NCI-H2227 (cell line): ENCODE measurements around the gene PALM.
A peak's percentile ranks its signal among the peaks of the same experiment; 100 is the strongest.
"Not testable (repeated sequence)": the region's sequence is repeated elsewhere in the genome, so short reads cannot be mapped to it uniquely, and the experiment has no call there.

Source experiments
- DNase-seq: peaks from one replicate; lab custom pipeline; 2025; ENCODE audit not compliant: unreplicated experiment; lab: John Stamatoyannopoulos, UW

The PALM gene

DNA sequence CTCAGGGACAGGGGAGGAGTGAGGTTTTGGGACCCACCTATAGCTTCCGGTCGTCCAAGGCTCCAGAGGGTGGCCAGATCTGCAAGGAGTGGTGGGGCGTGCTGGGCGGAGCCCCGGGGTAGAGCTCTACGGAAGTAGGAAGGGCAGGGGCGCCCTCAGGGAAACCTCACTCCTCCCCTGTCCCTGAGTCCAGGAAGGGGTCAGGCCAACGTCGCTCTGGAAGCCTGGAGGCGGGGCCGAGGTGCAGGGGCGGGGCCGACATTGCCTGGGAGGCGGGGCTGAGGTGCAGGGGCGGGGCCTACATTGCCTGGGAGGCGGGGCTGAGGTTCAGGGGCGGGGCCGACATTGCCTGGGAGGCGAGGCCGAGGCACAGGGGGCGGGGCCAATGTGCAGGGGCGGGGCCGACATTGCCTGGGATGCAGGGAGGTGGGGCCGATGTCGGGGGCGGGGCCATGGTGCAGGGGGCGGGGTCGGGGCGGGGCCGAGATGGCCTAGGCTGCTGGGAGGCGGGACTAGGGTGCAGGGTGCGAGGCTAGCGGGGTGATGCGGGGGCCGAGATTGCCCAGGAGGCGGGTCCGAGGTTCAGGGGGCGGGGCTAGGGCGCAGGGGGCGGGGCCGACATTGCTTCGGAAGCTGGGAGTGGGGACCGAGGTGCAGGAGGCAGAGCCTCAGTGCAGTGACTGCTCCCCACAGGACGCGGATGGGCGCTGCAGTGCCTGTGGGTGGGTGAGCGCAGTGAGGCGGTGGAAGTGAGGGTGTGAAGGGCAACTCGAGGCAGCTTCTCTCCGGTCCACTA is 4.9 kb upstream of the PALM start:
- peak; percentile 29 for DNase-seq

DNA sequence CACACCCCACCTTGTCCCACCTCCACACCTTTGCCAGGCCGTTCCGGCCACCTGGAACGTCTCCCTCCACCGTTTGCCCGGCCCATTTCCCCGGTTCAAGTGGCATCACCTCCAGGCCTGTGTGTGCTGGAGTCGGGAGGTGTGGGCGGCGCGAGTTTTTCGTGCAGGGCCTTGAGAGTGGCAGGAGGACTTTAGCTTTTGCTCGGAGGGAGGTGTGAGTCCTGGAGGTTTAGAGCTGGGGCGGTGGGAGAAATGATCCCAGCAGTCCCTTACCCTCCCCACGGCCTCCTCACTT is 4.3 kb upstream of the PALM start:
- no peak for DNase-seq

DNA sequence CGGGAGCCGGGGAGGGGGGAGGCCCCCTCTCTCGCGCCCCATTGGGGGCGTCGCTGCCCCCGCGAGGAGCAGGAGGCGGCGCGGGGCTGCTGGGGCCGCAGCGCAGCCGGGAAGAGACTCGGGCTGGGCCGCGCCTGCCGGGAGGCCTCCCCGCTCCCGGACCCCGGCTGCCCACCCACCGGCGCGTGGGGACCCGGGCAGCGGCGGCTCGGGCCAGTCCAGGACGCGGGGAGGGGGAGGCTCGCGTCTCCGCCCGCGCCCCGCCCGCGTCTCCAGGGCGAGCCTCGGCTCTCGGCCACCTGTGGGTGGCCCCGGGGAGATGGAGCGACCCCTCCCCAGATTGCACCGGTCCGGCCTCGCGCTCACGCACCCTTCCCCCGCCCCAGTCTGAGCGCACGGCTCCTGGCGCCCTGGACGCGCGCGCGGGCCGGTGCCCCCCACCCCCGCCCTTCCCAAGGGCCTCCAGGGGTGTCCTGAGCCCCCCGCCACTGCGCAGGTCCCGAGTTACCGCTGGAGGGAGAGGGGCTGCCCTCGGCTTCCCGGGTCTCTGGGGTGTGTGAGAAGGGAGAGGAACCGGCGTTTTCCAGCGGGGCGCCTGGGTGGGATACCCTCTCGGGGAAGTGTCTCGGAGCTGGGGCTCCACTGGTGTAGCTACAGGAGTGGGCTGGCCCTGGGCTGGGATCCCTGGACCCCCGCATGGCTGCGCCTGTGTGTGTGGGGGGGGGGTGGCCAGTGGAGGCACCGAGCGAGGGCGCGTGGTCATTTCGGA is 645 bp downstream of the PALM start:
- DNase-seq = no peak

DNA sequence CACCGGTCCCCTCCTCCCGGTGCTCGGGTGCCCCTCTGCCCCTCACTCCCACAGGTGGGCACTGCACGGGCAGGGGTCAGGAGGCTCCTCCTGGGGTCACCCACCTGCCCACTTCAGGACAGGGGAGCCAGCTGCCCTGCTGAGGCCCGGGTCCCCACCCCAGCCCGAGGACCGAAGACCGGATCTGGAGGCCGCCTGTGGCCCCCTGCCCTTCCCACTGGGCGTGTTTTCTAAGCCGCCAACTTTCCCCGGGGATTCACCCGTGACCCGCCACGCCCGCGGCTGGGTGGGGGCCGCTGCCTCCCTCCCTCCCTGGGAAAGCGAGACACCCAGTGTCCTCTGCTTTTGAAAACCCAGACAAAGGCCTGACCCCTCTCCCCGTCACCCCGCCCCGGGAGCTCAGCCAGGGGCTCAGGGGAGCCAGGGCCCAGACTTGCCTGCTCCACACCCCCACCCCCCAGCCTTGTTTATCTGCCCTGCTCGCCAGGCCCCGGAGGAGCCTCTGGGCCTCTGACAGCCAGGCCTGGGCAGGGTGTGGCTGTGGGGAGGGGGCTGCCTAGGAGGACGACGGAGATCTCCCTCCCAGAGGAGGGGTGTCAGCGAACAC is 1.3 kb downstream of the PALM start:
- DNase-seq = no peak

DNA sequence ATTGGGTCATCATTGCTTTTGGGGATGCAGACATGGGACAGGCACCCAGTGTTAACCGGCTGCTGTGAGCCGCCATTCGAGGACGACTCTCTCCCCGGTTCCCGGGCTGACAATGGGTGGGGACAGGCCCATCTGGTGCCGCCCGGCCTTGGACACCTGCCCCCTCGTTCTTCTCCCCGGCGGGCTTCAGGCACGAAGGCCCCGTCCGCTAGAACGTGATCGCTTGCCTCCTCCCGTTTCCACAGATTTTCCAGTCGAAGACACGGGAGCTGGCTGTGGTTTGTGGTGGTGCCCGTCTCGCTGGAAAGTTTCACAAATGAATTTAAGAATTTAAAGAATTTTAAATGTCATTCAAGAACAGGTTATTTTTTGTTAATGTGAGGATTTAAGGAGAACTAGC is 2.0 kb downstream of the PALM start:
- DNase-seq = no peak

DNA sequence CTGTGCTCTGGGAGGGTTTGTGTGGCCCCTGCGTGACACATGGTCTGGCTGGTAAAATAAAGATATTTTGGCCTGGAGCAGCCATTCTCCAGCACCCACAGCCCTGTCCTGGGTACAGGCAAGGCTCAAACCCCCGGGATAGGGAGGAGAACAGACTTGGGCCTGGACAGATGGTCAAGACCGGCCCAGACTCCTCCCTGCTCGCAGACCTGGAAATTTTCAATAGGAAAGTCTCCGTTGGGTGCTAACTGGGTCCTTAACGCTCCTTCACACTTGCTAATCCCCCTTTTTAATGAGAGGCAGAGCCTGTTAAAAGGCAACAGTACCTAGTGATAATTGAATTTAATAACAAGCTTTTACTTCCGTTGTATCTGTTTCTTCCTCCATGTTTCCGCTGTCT is 2.5 kb downstream of the PALM start:
- DNase-seq = no peak

DNA sequence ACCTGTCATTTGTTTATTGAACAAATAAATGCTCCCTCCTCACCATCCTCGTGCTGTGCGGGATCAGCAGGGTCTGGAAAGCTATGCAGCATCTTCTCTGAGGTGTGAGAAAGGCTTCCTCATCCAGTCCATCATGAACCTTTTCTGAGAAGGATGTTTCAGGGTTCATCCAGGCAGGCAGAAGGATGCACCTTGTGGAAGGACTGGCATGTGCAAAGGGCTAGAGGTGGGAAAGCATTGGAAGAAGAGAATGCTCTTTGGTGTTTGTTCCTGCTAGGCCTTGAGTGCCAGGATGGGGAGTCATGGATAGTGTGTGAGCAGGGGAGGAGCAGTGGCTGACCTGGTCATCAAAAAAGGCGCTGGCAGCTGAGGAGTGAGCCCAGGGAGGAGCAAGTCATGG is 6.6 kb downstream of the PALM start:
- DNase-seq = no peak

DNA sequence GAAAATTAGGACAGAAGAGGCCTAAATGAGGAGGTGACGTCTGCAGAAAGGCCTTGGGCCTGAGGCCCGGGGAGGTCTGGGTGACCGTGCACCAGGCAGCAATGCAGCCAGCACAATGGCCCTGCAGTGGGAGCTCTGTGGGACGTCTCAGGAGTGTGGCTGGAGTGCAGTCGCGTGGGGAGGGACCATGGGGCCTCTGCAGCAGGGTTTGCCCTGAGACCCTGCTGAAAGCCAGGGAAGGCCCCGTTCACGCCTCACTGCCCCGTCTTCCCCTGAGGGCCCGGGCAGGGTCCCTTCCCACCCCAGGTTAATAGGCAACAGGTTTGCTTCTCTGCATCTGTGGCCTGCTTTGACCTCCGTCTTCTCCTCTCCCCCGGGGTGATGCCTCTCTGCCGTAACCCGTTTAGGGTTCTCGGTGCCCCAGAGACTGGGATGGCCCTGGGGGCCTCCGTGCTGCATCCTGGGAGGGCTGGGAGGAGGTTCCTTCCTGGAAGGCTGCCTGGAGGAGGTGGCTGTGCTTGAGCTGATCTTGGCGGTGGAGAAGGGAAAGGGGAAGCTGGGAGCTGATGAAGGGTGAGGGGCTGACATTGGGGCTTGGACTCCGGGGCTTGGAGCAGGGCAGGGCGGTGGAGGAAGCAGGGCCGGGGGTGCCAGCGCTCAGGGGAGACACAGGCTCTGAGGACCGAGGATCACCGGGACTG is 9.7 kb downstream of the PALM start:
- DNase-seq = no peak

DNA sequence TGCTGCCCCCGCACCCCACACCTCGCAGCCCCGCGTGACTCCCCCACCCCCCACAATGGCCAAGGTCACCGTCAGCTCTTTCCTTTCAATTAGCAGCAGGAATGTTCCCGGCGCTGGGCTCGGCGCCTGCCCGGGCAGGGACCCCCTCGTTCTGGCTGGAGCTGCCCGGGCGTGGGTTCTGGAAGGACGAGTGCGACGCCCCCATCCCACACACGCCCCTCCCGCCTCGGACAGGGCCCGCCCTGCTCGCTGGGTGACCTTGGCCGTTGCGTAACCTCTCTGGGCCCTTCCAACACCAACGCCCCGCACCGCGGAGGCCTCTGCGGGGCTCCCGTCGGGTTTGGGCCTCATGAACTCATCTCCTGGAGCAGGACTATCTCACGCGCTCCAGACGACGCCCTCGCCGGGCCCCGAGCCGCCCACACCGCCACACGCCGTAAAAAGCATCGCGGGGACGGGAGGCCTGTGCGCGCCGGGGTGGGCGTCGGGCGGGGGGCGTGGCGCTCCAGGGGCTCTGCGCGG is 10.3 kb downstream of the PALM start:
- no peak for DNase-seq

DNA sequence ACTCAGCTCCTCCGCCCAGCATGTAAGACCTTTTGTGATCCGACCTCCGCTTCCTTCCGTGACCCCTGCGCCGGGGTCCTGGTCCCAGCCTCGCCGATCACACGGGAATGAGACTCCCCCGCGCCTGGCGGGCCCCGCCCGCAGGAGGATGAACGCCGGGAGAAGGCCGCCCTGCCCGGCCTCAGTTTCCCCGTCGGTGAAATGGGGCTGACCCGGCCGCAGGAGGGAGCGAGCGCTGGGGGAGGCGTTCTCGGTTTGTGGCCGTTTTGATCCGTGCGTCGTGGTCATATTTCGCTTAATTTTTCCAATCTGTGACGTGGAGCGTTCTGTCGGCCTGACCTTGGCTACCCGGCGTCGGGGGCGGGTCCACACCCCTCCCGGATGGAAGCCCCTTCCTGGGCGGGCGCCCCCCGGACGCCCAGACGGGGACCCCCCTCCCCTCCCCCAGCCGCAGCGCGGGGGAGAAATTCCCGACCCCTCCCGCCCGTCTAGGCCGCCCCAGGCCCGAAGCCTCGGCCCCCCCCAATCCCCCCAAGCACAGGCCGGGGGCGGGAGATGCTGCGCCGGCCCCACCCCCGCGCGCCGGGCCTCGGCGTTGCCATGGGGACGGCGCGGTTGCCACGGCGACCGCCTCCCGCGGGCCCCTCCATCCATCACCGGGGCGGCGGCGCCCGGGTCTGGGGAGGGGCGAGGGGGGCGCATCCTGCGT is 11.1 kb downstream of the PALM start:
- peak; percentile 86 for DNase-seq

DNA sequence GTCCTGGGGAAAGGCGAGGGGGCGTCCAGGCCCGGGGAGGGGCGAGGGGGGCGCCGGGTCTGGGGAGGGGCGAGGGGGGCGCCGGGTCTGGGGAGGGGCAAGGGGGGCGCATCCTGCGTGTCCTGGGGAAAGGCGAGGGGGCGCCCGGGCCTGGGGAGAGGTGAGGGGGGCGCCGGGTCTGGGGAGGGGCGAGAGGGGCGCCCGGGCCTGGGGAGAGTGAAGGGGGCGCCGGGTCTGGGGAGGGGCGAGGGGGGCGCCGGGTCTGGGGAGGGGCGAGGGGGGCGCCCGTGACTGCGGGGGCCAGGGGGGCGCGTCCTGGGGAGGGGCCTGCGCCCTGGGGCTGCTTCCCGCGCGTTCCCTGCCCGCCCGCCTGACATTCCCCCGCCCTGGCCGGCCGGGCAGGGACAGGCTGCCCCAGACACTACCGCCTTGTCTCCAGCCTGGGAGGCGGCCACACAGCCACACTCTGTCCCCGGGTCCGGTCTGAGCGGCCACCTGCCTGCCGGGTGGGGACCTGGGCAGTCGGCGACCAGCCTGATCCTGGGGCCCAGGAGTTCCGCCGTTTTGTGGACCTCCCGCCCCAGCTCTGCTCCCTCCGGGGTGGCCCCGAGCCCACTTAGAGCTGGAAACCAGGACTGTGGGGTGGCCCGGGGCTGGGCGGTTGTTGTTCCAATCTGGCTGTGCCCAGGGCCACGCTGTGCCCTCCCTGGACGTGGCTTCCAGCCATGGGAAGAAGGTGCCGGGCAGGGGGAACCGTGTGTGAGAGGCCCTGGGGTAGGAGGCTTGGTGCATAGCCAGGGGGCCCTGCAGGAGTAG is 11.8 kb downstream of the PALM start:
- peak; percentile 49 for DNase-seq

DNA sequence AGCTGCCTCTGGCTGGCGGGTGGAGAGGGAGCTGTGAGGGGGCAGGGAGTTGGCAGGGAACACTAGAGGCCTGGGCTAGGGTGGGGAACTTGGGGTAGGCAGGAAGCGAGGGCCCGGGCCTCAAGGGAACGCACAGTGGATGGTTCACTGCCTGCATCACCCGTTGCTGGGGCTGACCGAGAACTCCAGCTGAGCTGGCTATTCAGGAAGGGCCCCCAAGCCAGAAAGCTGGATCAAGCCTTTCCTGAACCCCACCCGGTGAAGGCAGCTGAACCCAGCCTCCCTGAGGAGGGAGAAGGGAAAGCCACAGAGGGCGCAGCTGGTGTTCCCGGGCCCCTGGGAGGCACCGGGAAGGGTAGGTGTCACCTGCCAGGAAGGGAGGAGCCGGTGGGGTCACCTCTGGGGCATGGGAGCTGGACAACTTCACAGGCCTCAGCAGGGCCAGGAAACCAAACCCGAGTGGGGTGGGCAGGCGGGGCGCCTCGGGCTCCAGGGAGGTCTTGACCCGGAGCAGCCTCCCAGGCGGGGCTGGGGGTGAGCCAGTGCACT is 13.9 kb downstream of the PALM start:
- no peak for DNase-seq

DNA sequence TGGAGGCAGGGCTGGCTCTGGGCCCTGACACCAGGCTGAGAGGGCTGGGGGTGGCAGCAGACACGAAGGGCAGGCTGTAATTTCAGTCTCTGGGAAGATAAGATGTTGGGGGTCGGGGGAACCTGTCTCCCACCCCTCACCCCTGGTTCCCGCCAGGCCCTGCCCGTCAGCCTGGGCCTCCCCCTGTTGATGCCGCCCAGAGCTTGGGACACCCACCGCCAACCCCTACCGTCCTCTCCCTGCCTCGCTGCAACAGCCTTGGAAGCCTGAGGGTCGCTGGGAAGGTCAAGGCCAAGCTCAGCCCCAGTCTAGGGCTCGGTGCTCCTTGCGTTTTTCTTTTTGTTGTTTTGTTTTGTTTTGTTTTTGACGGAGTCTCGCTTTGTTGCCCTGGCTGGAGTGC is 14.5 kb downstream of the PALM start:
- DNase-seq = no peak

DNA sequence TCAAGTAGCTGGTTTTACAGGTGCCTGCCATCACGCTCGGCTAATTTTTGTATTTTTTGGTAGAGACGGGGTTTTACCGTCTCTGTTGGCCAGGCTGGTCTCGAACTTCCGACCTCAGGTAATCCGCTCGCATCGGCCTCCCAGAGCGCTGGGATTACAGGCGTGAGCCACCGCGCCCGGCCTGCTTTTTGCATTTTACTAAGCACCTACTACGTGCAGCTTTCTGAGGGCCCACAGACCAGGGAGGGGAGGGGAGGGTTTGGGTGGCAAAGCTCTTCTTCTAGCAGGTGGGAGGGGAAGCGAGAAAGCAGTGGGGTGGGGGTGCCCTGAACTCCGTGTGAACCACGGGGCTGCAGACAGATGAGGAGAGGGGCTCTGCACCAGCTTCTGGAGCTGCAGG is 15.0 kb downstream of the PALM start:
- no peak for DNase-seq

DNA sequence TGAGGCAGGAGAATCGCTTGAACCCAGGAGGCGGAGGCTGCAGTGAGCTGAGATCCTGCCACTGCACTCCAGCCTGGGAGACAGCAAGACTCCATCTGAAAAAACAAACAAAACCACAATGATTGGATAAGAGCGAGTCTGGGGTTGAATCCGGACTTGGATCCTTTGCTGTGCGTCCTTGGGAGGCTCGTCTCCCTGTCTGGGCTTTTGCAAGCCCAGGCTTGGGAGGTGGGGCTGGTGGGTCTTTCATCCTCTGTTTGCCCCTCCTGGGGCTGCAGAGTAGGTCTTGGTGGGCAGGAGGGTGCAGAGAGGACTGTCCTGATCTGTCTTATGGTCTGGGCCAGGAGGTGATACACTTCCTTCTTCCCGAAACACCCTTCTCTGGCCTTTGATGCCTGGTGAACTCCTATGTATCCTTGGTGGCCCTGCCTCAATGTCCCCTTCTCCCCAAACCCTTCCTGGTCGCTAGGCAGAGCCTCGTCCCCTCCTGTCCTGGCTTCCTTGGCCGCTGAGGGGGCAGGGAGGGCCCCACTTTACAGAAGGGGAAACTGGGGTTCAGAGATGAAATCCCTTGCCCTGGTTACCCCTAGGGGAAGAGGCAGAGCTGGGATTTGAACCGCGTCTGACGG is 16.8 kb downstream of the PALM start:
- no peak for DNase-seq

DNA sequence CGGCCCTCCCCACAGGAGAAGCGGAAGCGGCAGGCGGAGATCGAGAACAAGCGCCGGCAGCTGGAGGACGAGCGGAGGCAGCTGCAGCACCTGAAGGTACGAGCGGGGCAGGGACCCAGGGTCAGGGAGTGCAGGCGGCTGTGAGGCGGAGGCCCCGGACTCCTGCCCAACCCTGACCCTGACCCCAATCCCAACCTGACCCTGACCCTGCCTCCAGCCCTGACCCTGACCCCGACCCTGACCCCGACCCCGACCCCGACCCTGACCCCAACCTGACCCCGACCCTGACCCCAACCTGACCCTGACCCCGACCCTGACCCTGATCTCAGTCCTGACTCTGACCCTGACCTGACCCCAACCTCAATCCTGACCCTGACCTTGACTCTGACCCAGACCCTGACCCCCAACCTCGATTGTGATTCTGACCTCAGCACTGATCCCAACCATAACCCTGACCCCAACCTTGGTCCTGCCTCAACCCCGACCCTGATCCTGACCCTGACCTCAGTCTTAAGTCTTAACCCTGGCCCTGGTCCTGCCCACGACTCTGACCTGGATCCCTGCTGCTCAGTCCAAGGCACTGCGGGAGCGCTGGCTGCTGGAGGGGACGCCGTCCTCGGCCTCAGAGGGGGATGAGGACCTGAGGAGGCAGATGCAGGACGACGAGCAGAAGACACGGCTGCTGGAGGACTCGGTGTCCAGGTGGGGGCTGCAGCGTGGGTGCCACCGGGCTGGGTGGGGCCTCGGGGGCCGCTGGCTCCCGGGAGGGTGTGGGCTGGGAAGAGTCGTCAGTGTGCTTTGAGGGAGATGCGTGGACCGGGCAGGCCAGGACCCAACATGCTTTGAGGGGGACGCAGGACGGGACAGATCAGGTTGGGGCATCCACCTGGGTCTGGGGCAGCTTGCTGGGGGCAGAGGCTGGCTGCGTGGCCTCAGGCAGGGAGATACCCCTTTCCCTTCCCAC is 18.5 kb downstream of the PALM start:
- no peak for DNase-seq

DNA sequence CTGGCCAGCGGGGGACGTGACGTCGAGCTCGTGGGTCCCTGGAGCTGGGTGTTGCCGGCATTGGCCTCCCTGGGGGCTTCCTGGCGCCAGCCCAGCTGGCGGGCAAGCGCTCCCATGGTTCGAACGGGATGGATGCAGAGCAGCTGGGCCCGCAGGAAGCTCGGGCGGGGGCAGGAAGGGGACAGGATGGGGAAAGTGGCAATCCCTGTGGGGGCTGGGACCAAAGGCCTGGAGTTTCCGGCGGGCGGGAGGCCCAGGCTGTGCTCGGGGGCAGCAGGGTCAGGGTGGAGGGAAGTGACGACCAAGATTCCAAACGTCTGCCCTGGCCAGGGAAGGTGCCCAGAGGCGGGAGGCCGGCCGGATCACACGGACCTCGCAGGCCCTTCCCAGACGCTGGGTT is 19.3 kb downstream of the PALM start:
- no peak for DNase-seq

DNA sequence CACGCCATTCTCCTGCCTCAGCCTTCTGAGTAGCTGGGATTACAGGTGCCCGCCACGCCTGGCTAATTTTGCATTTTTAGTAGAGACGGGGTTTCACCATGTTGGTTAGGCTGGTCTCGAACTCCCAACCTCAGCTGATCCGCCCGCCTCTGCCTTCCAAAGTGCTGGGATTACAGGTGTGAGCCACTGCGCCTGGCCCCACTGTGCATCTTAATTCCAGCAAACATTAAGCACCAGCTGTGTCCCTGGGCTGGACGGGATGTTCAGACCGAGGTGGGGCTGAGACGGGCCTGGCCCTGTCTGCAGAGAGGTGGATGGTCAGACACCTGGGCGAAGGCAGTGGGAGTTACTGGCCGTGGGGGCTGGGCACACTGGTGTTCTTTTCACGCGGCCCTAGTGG is 20.8 kb downstream of the PALM start:
- not testable (repeated sequence) for DNase-seq
